ENCODE results near the gene MTPN.

- TF ChIP-seq CTCF (IDR thresholded peaks at IDR 0.05) = no peak
- TF ChIP-seq POLR2A (IDR thresholded peaks at IDR 0.05) = no peak
These were observed 35.1 kb upstream of the MTPN start for GRCh38 chr7:136012238-136012637.

All from esophagus squamous epithelium (tissue), 4 donors.